GM23338 (cell line): ENCODE measurements around the gene TSPEAR. TPM values are rescaled to one million over a fixed set of nuclear protein-coding genes. Genes with fewer than 3 reads are reported as not detected.
A peak's percentile ranks its signal among the peaks of the same experiment; 100 is the strongest.

Source experiments
- ATAC-seq: fragments of 200-7000 bp; cut with Tn5 transposase; 3 replicates; pipeline ENCODE4 v1.9.1; 2020
- DNase-seq: peaks from one replicate; pipeline ENCODE4 v3.0.0-alpha.2; 2015; ENCODE audit warnings: low spot score
- H2AFZ ChIP-seq: fragments of 200-600 bp; sonication (generic); 2 replicates; pipeline ENCODE4 v1.8.0; 2016; ENCODE audit warnings: antibody characterized with exemption, mild to moderate bottlenecking, moderate library complexity
- H3F3A ChIP-seq: fragments of 200-600 bp; sonication (generic); replicated peaks from 2 replicates; pipeline ENCODE4 v1.8.0; 2017; ENCODE audit warnings: antibody characterized with exemption, mixed run types, low read depth
- H3K27ac ChIP-seq: fragments of 200-600 bp; sonication (generic); 2 replicates; pipeline ENCODE4 v1.6.1; 2016; ENCODE audit warnings: low read depth
- H3K27me3 ChIP-seq: fragments of 200-600 bp; sonication (generic); 2 replicates; pipeline ENCODE4 v1.8.0; 2016; ENCODE audit warnings: mild to moderate bottlenecking, mixed run types, moderate library complexity; ENCODE audit not compliant: insufficient read depth
- H3K36me3 ChIP-seq: fragments of 200-600 bp; sonication (generic); 2 replicates; pipeline ENCODE4 v1.8.0; 2016; ENCODE audit warnings: mild to moderate bottlenecking; ENCODE audit not compliant: insufficient read depth
- H3K4me1 ChIP-seq: fragments of 200-600 bp; sonication (generic); 2 replicates; pipeline ENCODE4 v1.8.0; 2016; ENCODE audit warnings: mild to moderate bottlenecking, moderate library complexity; ENCODE audit not compliant: insufficient read depth
- H3K4me2 ChIP-seq: fragments of 200-600 bp; sonication (generic); 2 replicates; pipeline ENCODE4 v1.7.1; 2017; ENCODE audit warnings: mixed run types
- H3K4me3 ChIP-seq: fragments of 200-600 bp; sonication (generic); 2 replicates; pipeline ENCODE4 v1.6.1; 2016; ENCODE audit warnings: mixed run types
- H3K79me2 ChIP-seq: fragments of 200-600 bp; sonication (generic); replicated peaks from 2 replicates; pipeline ENCODE4 v1.8.0; 2017; ENCODE audit warnings: mild to moderate bottlenecking; ENCODE audit not compliant: insufficient read depth
- H3K9me2 ChIP-seq: fragments of 200-600 bp; sonication (generic); 2 replicates; pipeline ENCODE4 v1.8.0; 2017; ENCODE audit not compliant: insufficient read depth
- H4K20me1 ChIP-seq: fragments of 200-600 bp; sonication (generic); replicated peaks from 2 replicates; pipeline ENCODE4 v1.8.0; 2017; ENCODE audit warnings: mild to moderate bottlenecking; ENCODE audit not compliant: insufficient read depth
- H3K27ac Mint-ChIP-seq: 2 replicates; pipeline ENCODE4 v1.8.0; 2020; ENCODE audit warnings: inconsistent platforms, mild to moderate bottlenecking, moderate library complexity, mixed read lengths
- H3K27me3 Mint-ChIP-seq: 3 replicates; pipeline ENCODE4 v1.8.0; 2022; ENCODE audit warnings: low read depth, mild to moderate bottlenecking, moderate library complexity, mixed read lengths, inconsistent platforms; ENCODE audit not compliant: insufficient read depth, poor library complexity
- H3K36me3 Mint-ChIP-seq: 3 replicates; pipeline ENCODE4 v1.8.0; 2021; ENCODE audit warnings: low read depth, mild to moderate bottlenecking, inconsistent platforms, moderate library complexity, mixed read lengths
- H3K4me1 Mint-ChIP-seq: 3 replicates; pipeline ENCODE4 v1.8.0; 2020; ENCODE audit warnings: mild to moderate bottlenecking, inconsistent platforms, mixed read lengths
- H3K4me3 Mint-ChIP-seq: 3 replicates; pipeline ENCODE4 v1.8.0; 2021; ENCODE audit warnings: moderate library complexity, mild to moderate bottlenecking, inconsistent platforms, mixed read lengths
- H3K9me3 Mint-ChIP-seq: 3 replicates; pipeline ENCODE4 v1.8.0; 2020; ENCODE audit warnings: moderate library complexity, mild to moderate bottlenecking, inconsistent platforms, mixed read lengths
- EZH2 ChIP-seq: fragments of 200-600 bp; sonication (generic); IDR thresholded peaks from one replicate; pipeline ENCODE4 v1.8.0; 2017; ENCODE audit warnings: antibody characterized with exemption, mild to moderate bottlenecking, low read depth; ENCODE audit not compliant: unreplicated experiment
- EZH2phosphoT487 ChIP-seq: fragments of 200-600 bp; sonication (generic); IDR thresholded peaks from one replicate; pipeline ENCODE4 v1.8.1; 2018; ENCODE audit warnings: antibody characterized with exemption; ENCODE audit not compliant: unreplicated experiment
- NANOG ChIP-seq: IDR thresholded peaks from 2 replicates; pipeline ENCODE4 v1.6.1; 2016; ENCODE audit warnings: antibody characterized with exemption, borderline replicate concordance
- POLR2AphosphoS5 ChIP-seq: IDR thresholded peaks from 2 replicates; pipeline ENCODE4 v1.6.1; 2016; ENCODE audit warnings: antibody characterized with exemption, low read depth
- STAT1 ChIP-seq: IDR thresholded peaks from one replicate; pipeline ENCODE4 v1.6.1; 2016; ENCODE audit warnings: antibody characterized with exemption; ENCODE audit not compliant: unreplicated experiment
- ZNF331 ChIP-seq: fragments of 250-450 bp; sonication (Bioruptor Pico); IDR thresholded peaks from 2 replicates; pipeline ENCODE4 v1.5.0; 2020; ENCODE audit warnings: low read depth, mild to moderate bottlenecking, moderate library complexity
- polyA plus RNA-seq: library from polyadenylated mRNA; unstranded; fragments of >200 nt; fragmentation: Nextera tagmentation; extraction: Ambion mirVana; gene quantifications from 2 replicates; pipeline ENCODE4 v1.2.1, GENCODE V29; 2016
- total RNA-seq: library from RNA; depleted of rRNA; stranded (reverse); fragments of >200 nt; shearing (Covaris generic); gene quantifications from 2 replicates; pipeline ENCODE4 v1.2.3, GENCODE V29; 2014
- TF ChIP-seq, protein P1 (sequence below): IDR thresholded peaks from one replicate; pipeline ENCODE4 v1.6.1; 2018; ENCODE audit warnings: antibody characterized with exemption; ENCODE audit not compliant: unreplicated experiment
- TF ChIP-seq, protein P2 (sequence below): fragments of 250-450 bp; sonication (Bioruptor Pico); IDR thresholded peaks from 2 replicates; pipeline ENCODE4 v1.5.0; 2020; ENCODE audit warnings: mild to moderate bottlenecking, moderate library complexity

The TSPEAR gene
- total and polyA plus RNA-seq, 2 experiments from 2014 or later: 0.35 to 0.92 TPM

DNA sequence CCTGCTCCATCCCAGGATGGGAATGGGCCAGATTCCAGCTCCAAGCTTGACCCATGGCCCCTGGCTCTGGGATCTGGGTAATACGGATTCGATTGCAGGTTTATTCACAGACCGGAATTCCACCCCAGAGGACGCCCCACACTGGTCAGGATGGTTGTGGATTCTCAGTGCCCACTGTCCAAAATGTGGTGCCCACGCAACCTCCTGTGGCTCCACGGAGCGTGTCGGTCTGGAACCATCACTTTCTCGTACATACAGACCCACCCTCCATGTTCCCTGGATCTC, 203.0 kb downstream of the TSPEAR start (continued):
- TF ChIP-seq, protein P1, sequence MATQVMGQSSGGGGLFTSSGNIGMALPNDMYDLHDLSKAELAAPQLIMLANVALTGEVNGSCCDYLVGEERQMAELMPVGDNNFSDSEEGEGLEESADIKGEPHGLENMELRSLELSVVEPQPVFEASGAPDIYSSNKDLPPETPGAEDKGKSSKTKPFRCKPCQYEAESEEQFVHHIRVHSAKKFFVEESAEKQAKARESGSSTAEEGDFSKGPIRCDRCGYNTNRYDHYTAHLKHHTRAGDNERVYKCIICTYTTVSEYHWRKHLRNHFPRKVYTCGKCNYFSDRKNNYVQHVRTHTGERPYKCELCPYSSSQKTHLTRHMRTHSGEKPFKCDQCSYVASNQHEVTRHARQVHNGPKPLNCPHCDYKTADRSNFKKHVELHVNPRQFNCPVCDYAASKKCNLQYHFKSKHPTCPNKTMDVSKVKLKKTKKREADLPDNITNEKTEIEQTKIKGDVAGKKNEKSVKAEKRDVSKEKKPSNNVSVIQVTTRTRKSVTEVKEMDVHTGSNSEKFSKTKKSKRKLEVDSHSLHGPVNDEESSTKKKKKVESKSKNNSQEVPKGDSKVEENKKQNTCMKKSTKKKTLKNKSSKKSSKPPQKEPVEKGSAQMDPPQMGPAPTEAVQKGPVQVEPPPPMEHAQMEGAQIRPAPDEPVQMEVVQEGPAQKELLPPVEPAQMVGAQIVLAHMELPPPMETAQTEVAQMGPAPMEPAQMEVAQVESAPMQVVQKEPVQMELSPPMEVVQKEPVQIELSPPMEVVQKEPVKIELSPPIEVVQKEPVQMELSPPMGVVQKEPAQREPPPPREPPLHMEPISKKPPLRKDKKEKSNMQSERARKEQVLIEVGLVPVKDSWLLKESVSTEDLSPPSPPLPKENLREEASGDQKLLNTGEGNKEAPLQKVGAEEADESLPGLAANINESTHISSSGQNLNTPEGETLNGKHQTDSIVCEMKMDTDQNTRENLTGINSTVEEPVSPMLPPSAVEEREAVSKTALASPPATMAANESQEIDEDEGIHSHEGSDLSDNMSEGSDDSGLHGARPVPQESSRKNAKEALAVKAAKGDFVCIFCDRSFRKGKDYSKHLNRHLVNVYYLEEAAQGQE: no peak
- TF ChIP-seq NANOG (no peak), POLR2AphosphoS5 (no peak), ZNF331 (CRISPR knock-in tag) (no peak), EZH2 (no peak)

DNA sequence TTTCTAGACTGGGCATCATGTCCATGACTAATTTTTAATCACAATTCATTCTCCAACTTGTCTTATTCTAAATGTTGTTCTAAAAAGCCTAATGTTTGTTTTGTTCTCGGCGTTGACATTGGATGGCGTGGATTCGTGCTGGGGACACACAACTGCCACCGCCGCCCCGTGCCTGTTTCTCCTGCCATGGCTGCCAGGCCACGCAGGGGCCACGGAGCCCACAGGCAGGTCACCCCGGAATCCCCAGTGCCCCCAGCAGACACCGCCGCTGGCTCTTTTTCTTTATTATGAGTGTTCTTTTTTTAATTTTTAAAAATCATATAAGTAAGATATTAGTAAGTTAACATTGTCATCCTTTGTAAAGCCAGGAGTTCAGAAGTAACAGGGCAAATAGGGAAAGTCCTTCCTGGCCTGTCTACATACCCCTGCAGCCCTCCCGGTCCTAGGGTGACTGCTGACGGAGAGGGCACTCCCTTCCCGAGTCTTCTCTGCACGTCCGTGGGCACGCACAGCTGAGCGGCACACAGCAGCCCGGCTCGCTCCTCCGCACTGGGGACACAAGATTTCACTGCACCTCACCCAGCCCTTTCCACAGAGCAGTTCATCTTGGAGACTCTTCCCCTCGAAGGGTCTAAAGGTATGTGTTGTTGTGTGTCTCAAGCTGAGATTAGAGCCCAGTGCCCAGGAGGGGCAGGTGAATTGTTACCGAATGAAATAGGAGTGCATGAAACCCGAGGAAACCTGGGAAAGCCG, 203.5 kb downstream of the TSPEAR start:
- H3F3A ChIP-seq: no peaks in the 10 kb centered on the region
- no peaks in the 10 kb centered on the region for H4K20me1 ChIP-seq
- H3K4me1 Mint-ChIP-seq: no peaks in the 10 kb centered on the region; the same call in 2 of the 3 replicates
- no peaks in the 10 kb centered on the region for H3K36me3 Mint-ChIP-seq
- H3K79me2 ChIP-seq: no peaks in the 10 kb centered on the region
- no peak overlapping the region for H3K27ac Mint-ChIP-seq
- TF ChIP-seq STAT1 (no peak), EZH2 (no peak)
- no peaks in the 10 kb centered on the region; the same call in 2 of the 3 replicates for H3K9me3 Mint-ChIP-seq
- H3K36me3 ChIP-seq: no peaks in the 10 kb centered on the region
- no peak for DNase-seq
- no peak overlapping the region for H3K4me3 ChIP-seq
- H3K9me2 ChIP-seq: no peaks in the 10 kb centered on the region
- H3K27me3 ChIP-seq: no peaks in the 10 kb centered on the region
- no peak overlapping the region for H3K4me3 Mint-ChIP-seq
- no peak overlapping the region for H3K27ac ChIP-seq
- no peak overlapping the region for H2AFZ ChIP-seq
- no peak for ATAC-seq
- peaks cover 12% of the 10 kb centered on the region for H3K27me3 Mint-ChIP-seq
- no peak overlapping the region for H3K4me2 ChIP-seq
- H3K4me1 ChIP-seq: no peaks in the 10 kb centered on the region

DNA sequence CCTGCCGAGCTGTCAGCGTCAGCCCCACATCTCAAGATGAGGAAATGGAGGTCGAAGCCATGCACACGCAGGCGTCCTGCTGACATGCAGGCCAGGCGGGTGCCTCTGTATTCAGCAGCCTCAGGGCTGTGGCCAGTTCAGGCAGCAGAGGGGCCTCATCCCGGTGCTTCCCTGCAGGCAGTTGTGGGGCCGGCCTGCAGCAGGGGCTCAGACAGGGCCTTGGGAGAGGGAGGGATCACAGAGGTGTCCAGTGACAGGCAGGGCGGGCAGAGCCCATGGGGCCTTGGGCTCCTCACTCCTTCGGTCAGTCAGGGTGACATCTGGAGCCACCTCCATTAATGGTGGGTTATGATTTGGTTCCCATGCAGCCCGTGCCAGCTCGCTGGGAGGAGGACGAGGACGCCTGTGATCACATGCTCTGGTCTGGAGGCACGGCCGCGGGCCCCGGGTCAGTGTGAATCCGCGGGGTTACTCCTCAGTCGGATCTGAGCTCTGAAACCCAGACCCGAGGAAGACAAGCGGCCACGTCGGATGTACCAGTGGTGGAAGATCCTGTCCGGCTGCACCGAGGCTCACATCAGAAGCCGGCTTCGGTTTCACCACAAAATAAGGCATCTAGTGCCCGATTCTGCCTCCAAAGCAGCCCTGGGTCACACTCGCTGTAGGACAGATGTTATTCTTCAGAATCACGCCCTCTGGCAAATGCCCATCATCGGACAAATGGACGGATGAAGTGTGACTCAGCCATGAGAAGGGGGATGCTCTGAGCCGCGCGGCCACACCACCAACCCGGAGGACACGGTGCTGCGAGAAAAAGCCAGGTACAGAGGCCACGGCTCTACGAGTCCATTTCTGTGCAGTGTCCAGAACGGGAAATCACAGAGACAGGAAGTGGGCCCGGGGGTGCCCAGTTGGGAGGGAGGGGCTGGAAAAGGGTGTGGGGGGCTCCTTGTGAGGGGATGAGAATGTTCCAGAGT, 204.8 kb downstream of the TSPEAR start:
- H3K27ac ChIP-seq: no peak overlapping the region
- no peaks in the 10 kb centered on the region for H3K79me2 ChIP-seq
- ATAC-seq (peak; percentile 8; the same call in 1 of the 3 replicates), DNase-seq (no peak)
- Mint-ChIP-seq H3K4me3 (no peak overlapping the region), H3K4me1 (no peaks in the 10 kb centered on the region; the same call in 2 of the 3 replicates), H3K9me3 (no peaks in the 10 kb centered on the region), H3K27me3 (peaks cover 12% of the 10 kb centered on the region), H3K27ac (no peak overlapping the region), H3K36me3 (no peaks in the 10 kb centered on the region)
- H3K4me2 ChIP-seq: no peak overlapping the region
- no peak overlapping the region for H3K4me3 ChIP-seq
- no peaks in the 10 kb centered on the region for H3K27me3 ChIP-seq
- H2AFZ ChIP-seq: no peak overlapping the region
- H3K4me1 ChIP-seq: no peaks in the 10 kb centered on the region
- H3K36me3 ChIP-seq: no peaks in the 10 kb centered on the region
- 0 out of 2 replicates have a peak, but pooled peaks cover 4% of the 10 kb centered on the region for H4K20me1 ChIP-seq
- H3K9me2 ChIP-seq: no peaks in the 10 kb centered on the region
- H3F3A ChIP-seq: no peaks in the 10 kb centered on the region
- TF ChIP-seq EZH2phosphoT487 (no peak), STAT1 (no peak)
- TF ChIP-seq, protein P2, sequence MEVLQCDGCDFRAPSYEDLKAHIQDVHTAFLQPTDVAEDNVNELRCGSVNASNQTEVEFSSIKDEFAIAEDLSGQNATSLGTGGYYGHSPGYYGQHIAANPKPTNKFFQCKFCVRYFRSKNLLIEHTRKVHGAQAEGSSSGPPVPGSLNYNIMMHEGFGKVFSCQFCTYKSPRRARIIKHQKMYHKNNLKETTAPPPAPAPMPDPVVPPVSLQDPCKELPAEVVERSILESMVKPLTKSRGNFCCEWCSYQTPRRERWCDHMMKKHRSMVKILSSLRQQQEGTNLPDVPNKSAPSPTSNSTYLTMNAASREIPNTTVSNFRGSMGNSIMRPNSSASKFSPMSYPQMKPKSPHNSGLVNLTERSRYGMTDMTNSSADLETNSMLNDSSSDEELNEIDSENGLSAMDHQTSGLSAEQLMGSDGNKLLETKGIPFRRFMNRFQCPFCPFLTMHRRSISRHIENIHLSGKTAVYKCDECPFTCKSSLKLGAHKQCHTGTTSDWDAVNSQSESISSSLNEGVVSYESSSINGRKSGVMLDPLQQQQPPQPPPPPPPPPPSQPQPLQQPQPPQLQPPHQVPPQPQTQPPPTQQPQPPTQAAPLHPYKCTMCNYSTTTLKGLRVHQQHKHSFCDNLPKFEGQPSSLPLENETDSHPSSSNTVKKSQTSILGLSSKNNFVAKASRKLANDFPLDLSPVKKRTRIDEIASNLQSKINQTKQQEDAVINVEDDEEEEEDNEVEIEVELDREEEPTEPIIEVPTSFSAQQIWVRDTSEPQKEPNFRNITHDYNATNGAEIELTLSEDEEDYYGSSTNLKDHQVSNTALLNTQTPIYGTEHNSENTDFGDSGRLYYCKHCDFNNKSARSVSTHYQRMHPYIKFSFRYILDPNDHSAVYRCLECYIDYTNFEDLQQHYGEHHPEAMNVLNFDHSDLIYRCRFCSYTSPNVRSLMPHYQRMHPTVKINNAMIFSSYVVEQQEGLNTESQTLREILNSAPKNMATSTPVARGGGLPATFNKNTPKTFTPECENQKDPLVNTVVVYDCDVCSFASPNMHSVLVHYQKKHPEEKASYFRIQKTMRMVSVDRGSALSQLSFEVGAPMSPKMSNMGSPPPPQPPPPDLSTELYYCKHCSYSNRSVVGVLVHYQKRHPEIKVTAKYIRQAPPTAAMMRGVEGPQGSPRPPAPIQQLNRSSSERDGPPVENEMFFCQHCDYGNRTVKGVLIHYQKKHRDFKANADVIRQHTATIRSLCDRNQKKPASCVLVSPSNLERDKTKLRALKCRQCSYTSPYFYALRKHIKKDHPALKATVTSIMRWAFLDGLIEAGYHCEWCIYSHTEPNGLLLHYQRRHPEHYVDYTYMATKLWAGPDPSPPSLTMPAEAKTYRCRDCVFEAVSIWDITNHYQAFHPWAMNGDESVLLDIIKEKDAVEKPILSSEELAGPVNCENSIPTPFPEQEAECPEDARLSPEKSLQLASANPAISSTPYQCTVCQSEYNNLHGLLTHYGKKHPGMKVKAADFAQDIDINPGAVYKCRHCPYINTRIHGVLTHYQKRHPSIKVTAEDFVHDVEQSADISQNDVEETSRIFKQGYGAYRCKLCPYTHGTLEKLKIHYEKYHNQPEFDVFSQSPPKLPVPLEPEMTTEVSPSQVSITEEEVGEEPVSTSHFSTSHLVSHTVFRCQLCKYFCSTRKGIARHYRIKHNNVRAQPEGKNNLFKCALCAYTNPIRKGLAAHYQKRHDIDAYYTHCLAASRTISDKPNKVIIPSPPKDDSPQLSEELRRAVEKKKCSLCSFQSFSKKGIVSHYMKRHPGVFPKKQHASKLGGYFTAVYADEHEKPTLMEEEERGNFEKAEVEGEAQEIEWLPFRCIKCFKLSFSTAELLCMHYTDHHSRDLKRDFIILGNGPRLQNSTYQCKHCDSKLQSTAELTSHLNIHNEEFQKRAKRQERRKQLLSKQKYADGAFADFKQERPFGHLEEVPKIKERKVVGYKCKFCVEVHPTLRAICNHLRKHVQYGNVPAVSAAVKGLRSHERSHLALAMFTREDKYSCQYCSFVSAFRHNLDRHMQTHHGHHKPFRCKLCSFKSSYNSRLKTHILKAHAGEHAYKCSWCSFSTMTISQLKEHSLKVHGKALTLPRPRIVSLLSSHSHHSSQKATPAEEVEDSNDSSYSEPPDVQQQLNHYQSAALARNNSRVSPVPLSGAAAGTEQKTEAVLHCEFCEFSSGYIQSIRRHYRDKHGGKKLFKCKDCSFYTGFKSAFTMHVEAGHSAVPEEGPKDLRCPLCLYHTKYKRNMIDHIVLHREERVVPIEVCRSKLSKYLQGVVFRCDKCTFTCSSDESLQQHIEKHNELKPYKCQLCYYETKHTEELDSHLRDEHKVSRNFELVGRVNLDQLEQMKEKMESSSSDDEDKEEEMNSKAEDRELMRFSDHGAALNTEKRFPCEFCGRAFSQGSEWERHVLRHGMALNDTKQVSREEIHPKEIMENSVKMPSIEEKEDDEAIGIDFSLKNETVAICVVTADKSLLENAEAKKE (CRISPR knock-in tag): no peak
